KOPT-K1 (cell line): ENCODE data around the gene IQCC.
A peak's percentile ranks its signal among the peaks of the same experiment; 100 is the strongest.

Experiments used
- H3K27ac ChIP-seq: fragments of 200-600 bp; sonication (generic); 2 replicates; pipeline ENCODE4 v1.5.1; 2016; ENCODE audit warnings: antibody characterized with exemption, mild to moderate bottlenecking, low read depth, low read length; ENCODE audit not compliant: poor library complexity, severe bottlenecking
- H3K36me3 ChIP-seq: fragments of 200-600 bp; sonication (generic); 2 replicates; pipeline ENCODE4 v1.5.1; 2017; ENCODE audit warnings: antibody characterized with exemption, mild to moderate bottlenecking, low read length, moderate library complexity; ENCODE audit not compliant: insufficient read depth
- H3K9me3 ChIP-seq: fragments of 200-600 bp; sonication (generic); 2 replicates; pipeline ENCODE4 v1.5.1; 2017; ENCODE audit warnings: antibody characterized with exemption, low read length, mild to moderate bottlenecking; ENCODE audit not compliant: insufficient read depth, poor library complexity, severe bottlenecking

IQCC gene

DNA sequence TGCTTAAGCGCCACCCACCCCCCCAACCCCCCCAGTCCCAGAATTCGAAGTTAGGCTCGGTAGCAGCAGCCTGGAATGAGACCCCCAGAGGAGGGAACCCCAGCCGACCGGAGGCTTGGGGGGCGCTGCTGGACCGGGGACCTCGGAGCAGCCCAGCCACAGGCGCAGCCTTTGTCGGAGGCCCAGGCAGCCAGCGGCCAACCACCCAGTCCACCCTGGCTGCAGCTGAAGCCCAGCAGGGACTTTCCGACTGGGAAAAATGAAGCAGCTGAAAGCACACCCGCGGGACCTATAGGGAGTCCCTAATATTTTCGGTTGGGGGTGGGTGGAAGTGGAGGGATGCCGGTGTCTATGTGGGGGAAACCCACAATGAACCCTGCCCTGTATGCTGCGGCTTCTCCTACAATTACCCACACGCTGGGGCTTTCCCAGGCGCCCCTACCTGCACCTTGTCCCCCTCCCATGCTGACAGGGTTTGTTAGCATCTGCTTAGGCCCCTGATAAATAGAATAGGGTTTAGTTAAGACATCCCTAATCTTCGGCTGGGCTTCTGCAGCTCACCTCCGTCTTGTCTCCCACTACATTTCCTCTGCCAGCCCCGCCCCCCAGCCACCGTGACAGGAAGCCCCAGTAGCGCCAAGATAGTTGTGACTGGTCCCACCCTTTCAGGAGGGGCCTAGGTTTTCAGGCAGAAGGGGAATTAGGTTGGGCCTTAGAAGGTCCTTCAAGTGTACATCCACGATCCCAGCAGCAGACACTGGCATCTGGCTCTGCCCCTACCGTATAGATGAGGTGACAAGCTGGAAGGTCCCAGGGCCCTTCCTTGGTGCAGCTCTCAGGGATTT lies 4.2 kb upstream of the IQCC start:
- peaks cover 28% of the 10 kb centered on the region for H3K36me3 ChIP-seq
- H3K9me3 ChIP-seq, result no peaks in the 10 kb centered on the region
- peak overlapping the region; percentile 77 for H3K27ac ChIP-seq

- Histone ChIP-seq H3K9me3 (no peaks in the 10 kb centered on the region), H3K27ac (peak overlapping the region; percentile 73)
These were observed 519 bp upstream of the IQCC start for GRCh38 chr1:32204943-32205361.

GRCh38 chr1:32208469-32208868 lies 3.0 kb downstream of the IQCC start:
- H3K9me3 ChIP-seq, result no peaks in the 10 kb centered on the region
- no peak overlapping the region for H3K27ac ChIP-seq
- peaks cover 12% of the 10 kb centered on the region for H3K36me3 ChIP-seq

More at GRCh38 chr1:32204943-32205361, 519 bp upstream of the IQCC start:
- H3K36me3 ChIP-seq, result peaks cover 12% of the 10 kb centered on the region

GRCh38 chr1:32208891-32209328 lies 3.4 kb downstream of the IQCC start, which contains the start of gene DCDC2B:
TSS of gene DCDC2B (plus strand) at chr1:32209089. CDS start at chr1:32209094, 5 bp downstream.
- no peaks in the 10 kb centered on the region for H3K9me3 ChIP-seq
- H3K36me3 ChIP-seq, result peaks cover 12% of the 10 kb centered on the region
- H3K27ac ChIP-seq, result no peak within 1 kb of the TSS

GRCh38 chr1:32215629-32216480 lies 10.4 kb downstream of the IQCC start:
- no peaks in the 10 kb centered on the region for H3K9me3 ChIP-seq
- H3K36me3 ChIP-seq, result peaks cover 9% of the 10 kb centered on the region; the same call in 1 of the 2 replicates
- peak overlapping the region; percentile 23 for H3K27ac ChIP-seq

- Histone ChIP-seq H3K27ac (no peak overlapping the region), H3K9me3 (no peaks in the 10 kb centered on the region), H3K36me3 (peaks cover 9% of the 10 kb centered on the region; the same call in 1 of the 2 replicates)
These were observed 11.1 kb downstream of the IQCC start for GRCh38 chr1:32216566-32216965.

DNA sequence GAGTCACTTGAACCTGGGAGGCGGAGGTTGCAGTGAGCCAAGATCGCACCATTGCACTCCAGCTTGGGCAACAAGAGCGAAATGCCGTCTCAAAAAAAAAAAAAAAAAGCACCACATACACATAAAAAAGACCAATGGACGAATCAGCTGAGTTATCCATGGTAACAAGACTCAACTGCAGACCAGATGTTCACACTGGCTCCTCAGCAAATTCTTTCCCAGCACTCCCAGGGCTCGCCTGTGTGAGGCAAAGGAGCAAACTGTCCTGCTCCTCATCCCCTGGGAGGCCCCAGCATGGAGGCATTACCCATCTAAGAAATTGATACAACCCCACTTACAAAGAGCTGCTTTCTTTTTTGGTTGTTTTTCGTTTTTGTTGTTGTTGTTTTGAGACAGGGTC lies 13.6 kb downstream of the IQCC start:
- Histone ChIP-seq H3K27ac (no peak overlapping the region), H3K36me3 (peaks cover 15% of the 10 kb centered on the region), H3K9me3 (no peaks in the 10 kb centered on the region)

DNA sequence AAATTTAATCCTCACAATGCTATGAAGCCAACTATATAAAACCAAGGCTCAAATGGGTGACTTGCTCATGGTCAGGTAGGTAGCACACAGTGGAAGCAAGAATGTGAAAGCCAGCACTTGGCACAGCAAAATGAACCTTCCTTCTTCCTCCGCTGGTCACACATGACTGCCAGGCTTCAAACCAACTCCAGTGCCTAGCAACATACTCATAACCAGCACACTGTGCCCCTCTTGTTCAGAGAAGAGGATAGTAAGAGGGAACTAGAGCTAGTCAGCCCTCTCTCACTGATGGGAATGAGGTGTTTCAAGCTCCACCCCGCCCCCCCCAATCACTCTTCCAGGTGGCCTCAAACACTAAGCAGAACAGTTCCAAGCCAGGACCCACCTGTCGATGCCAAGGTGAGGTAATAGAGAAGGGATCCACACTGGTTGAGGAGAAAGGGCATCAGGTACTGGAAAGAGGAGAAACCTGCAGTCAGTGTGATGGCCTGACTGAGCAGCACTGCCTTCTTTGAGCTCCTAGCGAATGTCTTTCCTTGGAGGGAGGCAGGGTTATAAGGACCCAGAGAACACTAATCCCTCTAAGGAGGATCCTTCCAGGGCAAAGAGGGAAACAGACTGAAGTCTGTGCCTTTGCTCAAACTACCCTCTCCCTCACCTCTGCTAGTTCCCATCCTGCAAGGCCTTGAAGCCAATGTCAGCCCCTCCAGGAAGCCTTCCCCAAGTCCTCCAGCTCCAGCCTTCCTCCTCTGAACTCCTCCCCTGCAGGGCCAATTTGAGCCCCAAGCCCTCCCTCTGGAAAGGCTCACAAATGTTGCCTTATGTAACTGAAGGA lies 15.5 kb downstream of the IQCC start:
- Histone ChIP-seq H3K36me3 (peaks cover 26% of the 10 kb centered on the region), H3K27ac (peak overlapping the region; percentile 86), H3K9me3 (no peaks in the 10 kb centered on the region)

- H3K9me3 ChIP-seq, result no peaks in the 10 kb centered on the region
- H3K27ac ChIP-seq, result peak overlapping the region; percentile 86
- H3K36me3 ChIP-seq, result peaks cover 32% of the 10 kb centered on the region
These were observed 16.1 kb downstream of the IQCC start for GRCh38 chr1:32221581-32221979.

DNA sequence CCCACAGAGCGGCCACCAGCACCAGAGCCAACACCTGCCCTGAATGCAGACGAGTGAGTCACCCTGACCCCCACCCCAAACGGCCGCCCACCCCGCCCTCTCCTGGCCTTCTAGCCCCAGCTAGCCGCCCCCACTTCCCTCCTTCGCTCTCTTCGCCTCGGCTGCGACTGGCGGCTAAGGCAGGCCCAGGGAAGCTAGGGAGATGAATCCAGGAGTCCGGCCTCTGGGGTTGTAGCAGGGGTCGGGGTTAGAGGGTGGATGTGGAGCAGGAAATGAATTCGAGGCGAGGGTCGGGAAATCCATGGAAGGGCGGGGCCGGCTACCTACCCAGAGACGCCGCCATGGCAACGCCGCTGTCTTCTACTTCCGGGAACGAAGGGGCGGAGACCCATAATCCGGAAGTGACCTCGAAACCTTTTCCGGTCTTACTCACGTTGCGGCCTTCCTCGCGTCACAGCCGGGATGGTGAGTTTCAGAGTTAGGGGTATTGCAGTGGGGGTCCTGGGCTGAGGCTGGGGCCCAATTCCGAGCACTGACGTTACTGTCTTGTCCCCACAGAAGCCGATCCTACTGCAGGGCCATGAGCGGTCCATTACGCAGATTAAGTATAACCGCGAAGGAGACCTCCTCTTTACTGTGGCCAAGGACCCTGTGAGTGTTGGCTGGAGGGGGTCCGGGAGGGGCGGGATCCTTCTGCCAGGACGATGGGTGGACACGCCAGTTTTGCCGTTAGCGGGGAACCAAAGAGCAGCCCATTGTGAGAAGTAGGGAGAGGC lies 16.7 kb downstream of the IQCC start, which contains the start of the genes EIF3I and TMEM234:
Gene EIF3I, plus strand, starts transcription at position 428 of the 776 bp plus-strand sequence. Its CDS starts 35 bp downstream, at position 463.
Gene TMEM234, minus strand, starts transcription at position 374 of the 776 bp plus-strand sequence. Its CDS starts 31 bp downstream, at position 343.
- H3K9me3 ChIP-seq, result no peaks in the 10 kb centered on the region
- H3K36me3 ChIP-seq, result peaks cover 38% of the 10 kb centered on the region

GRCh38 chr1:32223683-32224082 lies 18.2 kb downstream of the IQCC start:
- no peaks in the 10 kb centered on the region for H3K9me3 ChIP-seq
- peak overlapping the region; percentile 3 for H3K27ac ChIP-seq
- peaks cover 53% of the 10 kb centered on the region for H3K36me3 ChIP-seq

More for the DNA sequence above, 16.7 kb downstream of the IQCC start, which contains the start of the genes EIF3I and TMEM234:
- H3K27ac ChIP-seq, result peak within 1 kb of the TSS; percentile 86

GRCh38 chr1:32224285-32224684 lies 18.8 kb downstream of the IQCC start:
- Histone ChIP-seq H3K36me3 (peaks cover 59% of the 10 kb centered on the region), H3K9me3 (no peaks in the 10 kb centered on the region), H3K27ac (no peak overlapping the region)

GRCh38 chr1:32228771-32229170 lies 23.3 kb downstream of the IQCC start:
- Histone ChIP-seq H3K36me3 (peaks cover 89% of the 10 kb centered on the region), H3K9me3 (no peaks in the 10 kb centered on the region), H3K27ac (no peak overlapping the region)
